ENCODE data around the gene KRTAP20-1.

KRTAP20-1 gene, protein sequence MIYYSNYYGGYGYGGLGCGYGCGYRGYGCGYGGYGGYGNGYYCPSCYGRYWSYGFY

GRCh38 chr21:30616125-30616524 lies at the start of gene KRTAP20-1:
Gene KRTAP20-1, plus strand, starts transcription at chr21:30616425. Its CDS starts 30 bp downstream, at chr21:30616455.
- DNase-seq = no peak

DNA sequence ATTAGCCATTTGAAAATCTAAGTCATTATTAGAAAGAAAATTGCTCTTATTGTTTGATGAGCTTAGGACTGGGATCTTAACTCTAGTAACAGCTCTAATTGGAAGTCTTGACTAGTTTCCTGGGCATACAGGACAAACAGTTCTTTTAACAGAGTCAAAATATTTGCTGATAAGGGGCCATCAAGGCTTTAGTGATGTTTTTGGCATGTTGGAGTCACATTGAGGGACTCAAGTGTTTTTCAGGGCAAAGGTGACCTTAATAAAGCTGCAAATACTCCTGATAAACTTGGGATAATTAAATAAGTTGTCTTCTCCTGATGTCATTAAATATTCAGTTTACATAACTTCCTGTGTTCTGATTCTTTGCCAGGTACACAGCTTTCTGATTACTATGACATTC lies 48.6 kb upstream of the KRTAP20-1 start:
- DNase-seq = no peak

GRCh38 chr21:30577766-30578165 lies 38.5 kb upstream of the KRTAP20-1 start:
- DNase-seq = no peak

GRCh38 chr21:30579346-30579745 lies 36.9 kb upstream of the KRTAP20-1 start:
- DNase-seq = no peak

DNA sequence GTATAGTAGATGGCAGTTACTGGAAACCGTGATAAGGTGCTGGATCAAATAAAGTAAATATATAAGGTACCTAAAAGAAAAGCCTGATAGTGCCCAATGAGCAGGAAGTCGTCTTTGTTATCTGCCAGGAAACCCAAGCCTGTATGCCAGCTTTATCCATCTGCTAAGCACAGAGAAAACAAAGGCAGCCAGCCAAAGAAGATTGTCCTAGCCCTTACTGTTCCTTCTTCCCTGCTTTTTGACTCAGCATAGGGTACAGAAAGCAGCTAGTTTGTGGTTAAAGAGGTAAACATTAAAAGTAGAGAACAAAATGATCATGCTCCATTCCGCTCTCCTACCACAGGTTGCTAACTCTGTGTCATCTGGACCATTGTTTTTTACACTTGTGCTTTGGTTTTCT lies 36.1 kb upstream of the KRTAP20-1 start:
- DNase-seq = no peak

- no peak for DNase-seq
Observed at GRCh38 chr21:30582870-30583269, 33.4 kb upstream of the KRTAP20-1 start.

DNA sequence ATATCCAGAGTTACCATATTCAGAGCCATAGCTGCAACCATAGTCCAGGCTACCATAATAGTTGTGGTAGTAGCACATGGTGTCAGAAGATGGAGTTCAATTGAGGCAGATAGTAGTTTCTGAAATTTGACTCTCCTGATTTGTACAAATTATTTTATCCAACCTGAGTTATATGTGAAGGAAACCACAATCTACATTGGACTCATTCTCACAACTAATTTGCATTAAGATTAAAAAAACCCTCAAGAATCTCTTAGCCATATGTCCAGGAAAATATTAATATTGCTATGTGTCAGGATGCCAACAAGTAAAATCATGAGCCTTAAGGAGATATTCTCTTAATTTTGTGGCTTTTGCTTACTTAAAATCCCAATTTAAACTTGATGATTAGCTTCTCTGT lies 25.9 kb upstream of the KRTAP20-1 start, which contains the start of gene KRTAP22-2:
KRTAP22-2 (minus strand) TSS at position 101 of the 400 bp plus-strand sequence.
- DNase-seq = no peak

DNA sequence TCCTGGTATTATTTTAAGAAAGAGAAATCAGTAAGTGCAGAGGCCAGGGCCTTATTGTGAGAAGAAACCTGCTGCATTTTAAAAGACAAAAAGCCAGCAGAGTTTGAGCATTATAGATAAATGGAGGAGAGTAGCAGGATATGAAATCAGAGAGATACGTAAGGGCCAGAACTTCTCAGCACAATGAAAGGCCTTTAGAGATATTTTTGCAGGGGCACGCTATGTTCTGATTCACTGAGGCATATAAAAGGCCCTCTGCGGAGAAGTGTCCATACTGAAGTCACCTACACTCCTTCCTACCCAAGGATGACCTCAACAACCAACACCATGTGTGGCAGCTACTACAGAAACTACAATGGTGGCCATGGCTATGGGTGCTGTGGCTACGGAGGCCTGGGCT lies 24.1 kb upstream of the KRTAP20-1 start, which contains the start of gene KRTAP6-3:
KRTAP6-3 (plus strand) TSS at position 301 of the 400 bp plus-strand sequence; CDS start at position 307, 6 bp downstream.
- DNase-seq = no peak

DNA sequence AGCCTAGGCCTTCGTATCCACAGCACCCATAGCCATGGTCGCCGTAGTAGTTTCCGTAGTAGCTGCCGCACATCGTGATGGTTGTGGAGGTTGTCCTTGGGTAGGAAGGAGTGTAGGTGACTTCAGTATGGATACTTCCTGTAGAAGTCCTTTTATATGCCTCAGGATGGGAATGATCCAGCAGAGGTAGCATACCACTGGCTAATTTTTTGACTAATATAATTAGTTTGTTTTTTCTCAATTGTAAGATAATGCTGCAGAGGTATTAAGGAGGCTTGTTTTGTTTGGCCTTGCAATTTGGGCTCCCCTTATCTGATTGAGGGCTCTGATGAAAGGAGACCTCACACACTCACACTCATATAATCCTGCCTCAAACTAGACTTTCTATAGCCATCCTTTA lies 17.4 kb upstream of the KRTAP20-1 start, which contains the start of gene KRTAP6-2:
KRTAP6-2 (minus strand) TSS at position 101 of the 400 bp plus-strand sequence; CDS start at position 73, 28 bp downstream.
- no peak for DNase-seq

DNA sequence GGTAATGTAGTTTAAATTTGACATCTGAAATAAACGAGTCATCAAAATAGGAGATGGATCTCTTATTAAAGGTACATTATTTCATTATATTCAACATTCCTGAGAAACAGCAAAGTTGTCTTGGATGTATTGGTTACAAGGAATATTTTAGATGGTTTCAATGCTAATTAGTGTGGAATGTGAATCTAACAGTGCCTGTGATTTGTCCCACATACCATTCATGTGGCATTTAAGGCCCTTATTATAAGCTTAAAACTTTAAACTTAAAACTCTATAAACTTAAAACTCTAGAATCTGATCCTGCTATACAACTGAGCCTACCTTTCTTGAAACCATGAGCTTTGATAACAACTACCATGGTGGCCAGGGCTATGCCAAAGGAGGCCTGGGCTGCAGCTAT lies 15.4 kb upstream of the KRTAP20-1 start, which contains the start of gene KRTAP22-1:
KRTAP22-1 (plus strand) TSS at position 301 of the 400 bp plus-strand sequence.
- DNase-seq = no peak

DNA sequence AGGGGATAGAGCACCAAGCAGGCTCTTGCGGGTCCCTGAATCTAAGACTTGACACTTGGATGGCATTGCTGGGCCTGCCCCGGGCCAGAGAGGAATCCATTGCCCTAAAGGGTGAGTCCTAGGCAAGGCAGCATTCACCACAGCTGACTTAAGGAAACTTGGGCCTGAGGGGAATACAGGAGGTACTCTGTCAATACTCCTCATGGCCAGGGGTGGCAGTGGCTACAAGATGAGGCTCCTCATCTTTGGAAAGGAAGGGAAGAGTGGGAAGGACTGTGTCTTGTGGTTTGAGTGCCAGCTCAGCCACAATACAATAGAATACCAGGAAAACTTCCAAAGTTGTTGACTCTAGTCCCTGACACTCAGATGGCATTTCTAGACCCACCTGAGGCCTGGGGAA lies 10.3 kb upstream of the KRTAP20-1 start:
- no peak for DNase-seq

DNA sequence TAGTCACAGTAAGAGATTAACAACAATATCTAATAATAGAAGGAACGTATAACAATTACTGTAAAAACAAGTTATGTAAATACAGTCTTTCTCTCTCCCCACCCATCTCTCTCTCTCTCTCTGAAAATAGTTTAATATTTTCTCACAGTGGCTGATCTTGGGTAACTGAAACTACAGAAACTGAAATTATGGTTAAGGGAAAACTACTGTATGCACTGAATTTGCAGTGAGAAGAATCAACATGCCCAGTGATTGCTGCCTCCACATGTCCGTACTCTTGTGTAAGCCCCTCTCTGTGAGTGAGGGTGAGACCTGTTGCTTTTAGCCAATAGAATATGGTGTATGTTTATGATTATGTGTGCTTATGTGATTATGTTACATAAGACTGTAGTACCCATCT lies 4.1 kb upstream of the KRTAP20-1 start:
- no peak for DNase-seq

DNA sequence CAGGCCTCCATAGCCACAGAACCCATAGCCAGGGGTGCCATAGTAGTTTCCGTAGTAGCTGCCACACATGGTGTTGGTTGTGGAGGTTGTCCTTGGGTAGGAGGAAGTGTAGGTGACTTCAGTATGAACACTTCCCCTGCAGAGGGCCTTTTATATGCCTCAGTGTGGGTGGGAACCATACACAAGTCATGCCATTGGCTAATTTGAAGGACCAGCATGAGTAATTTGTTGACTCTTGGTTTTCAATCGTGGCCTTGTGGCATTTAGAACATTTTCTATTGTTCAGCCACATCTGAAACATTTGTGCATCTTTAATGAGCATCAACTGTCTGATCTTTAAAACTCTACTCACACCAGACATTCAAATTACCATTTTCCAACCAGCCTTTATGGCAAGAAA lies 2.4 kb upstream of the KRTAP20-1 start, which contains the start of gene KRTAP6-1:
KRTAP6-1 (minus strand) TSS at position 95 of the 400 bp plus-strand sequence; CDS start at position 69, 26 bp downstream.
- DNase-seq = no peak

DNA sequence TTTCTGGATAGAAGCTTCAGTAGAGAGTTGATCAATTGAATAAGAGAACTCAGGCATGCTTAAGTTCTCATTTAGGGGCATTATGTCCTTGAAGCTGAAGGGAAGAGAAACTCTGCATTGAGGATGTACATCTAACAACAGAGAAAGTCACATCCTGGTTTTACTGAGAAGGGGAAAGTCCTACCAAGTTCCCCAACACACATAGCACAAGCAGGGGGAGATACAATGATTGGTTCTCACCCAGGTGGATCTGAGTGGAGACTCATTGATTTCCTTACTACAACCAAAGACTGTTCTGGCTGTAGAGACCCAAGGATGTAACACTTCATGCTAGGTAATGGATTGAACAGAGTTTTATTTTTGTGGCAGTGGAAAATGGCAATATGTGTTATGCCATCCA lies 1.0 kb upstream of the KRTAP20-1 start:
- no peak for DNase-seq

DNA sequence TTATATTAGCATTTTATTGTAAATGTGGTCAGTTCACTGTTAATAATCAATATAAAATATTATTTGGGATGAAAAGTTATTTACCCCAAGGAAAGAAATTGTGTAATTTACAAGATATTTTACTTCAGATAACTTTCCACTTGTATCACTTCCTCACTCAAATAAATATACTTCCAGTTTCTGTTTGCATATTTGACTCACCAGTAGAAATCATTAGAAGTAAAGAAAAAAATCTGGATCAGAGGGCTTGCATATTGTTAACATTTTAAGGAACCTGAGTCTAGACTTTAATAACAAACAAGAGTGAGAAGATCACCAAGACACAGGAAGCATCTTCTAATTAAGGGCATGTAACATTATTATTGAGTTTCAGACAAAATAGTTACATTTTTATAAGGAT lies 3.9 kb downstream of the KRTAP20-1 start:
- DNase-seq = no peak

- DNase-seq = no peak
Observed at GRCh38 chr21:30620522-30620921, 4.3 kb downstream of the KRTAP20-1 start, which contains the start of gene KRTAP20-4. Gene KRTAP20-4, plus strand, starts transcription at chr21:30620627.

DNA sequence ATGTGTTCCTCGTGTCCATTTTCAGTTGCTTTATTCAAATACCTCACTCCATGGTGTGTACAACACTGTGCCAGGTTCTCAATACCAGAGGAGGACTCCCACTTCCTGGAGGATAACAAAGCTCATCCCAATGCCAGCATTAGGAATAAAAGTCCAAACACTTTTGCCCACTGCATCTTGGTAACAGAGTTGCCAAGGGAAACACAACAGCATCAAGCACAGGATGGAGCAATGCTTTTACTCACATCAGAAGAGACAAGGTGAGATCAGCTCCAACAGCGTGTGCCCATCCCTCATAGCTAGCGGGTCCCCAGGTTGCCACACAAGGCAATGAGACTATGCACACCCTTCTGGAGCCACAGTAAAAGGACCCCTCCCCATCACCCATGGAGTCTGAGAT lies 7.1 kb downstream of the KRTAP20-1 start:
- no peak for DNase-seq

GRCh38 chr21:30625449-30626165 lies 9.4 kb downstream of the KRTAP20-1 start:
- no peak for DNase-seq

- no peak for DNase-seq
Observed at GRCh38 chr21:30628109-30628508, 11.9 kb downstream of the KRTAP20-1 start.

GRCh38 chr21:30629200-30629599 lies 13.0 kb downstream of the KRTAP20-1 start:
- no peak for DNase-seq

DNA sequence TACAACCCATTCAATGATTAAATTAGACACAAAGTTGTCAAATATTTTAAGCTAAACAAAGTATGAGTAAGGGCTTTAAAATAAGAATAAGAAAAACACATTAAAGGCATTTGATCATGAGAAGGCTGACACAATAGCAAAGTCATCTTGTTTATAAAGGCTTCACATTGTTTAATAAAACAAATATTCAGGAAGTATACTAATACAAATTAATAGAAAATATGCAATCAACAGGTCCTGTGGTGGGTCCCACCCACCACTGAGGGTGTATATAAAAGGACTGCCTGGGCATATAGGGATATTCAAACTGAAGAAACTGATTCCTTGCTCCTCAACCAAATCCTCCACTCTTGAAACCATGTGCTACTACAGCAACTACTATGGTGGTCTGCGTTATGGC lies 18.7 kb downstream of the KRTAP20-1 start, which contains the start of gene KRTAP20-2:
KRTAP20-2 (plus strand) TSS at position 301 of the 400 bp plus-strand sequence; CDS start at position 359, 58 bp downstream.
- no peak for DNase-seq

- no peak for DNase-seq
Observed at GRCh38 chr21:30638686-30639085, 22.5 kb downstream of the KRTAP20-1 start.

- no peak for DNase-seq
Observed at GRCh38 chr21:30642564-30642963, 26.3 kb downstream of the KRTAP20-1 start, which contains the start of gene KRTAP20-3. Gene KRTAP20-3, plus strand, starts transcription at chr21:30642864.

DNA sequence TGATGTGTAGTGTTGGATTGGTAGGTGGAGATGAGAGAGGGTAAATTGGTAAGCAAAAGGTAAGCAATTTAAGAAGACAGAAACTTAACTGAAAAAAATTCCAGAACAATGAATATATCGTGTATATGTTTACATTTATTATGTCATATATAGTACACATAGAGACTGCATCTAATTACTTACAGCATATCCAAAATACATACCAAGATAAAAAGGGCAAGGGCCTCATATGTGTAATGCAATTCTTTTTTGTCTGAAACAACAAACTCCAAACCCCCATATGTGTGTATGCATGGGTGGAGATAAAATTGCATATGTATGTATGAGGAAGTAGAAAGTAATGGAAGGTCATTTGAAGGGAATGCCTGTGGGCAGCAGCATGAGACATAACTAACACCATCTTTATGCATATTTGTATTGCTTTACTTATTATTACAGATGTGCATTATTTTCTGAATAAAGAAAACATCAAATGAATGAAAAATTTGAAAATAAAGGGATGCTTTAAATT lies 30.7 kb downstream of the KRTAP20-1 start:
- no peak for DNase-seq
